ENCODE measurements around the gene TBKBP1. TPM values are rescaled to one million over a fixed set of nuclear protein-coding genes. Genes with fewer than 3 reads are reported as not detected.

The TBKBP1 gene
- polyA plus RNA-seq, 3 donors, result 20.0 to 22.5 (median 22.0) TPM

- DNase-seq (ENCODE audit: low read depth in 3 of 3, low spot score in 2 of 3), result no peak
These were observed 63.4 kb downstream of the TBKBP1 start for GRCh38 chr17:47757386-47757785.

- no peak for DNase-seq (ENCODE audit: low read depth in 3 of 3, low spot score in 2 of 3)
These were observed 66.6 kb downstream of the TBKBP1 start for GRCh38 chr17:47760409-47761140.

Other genes starting within 250 kb of the TBKBP1 start
- 100 to 1,000 TPM; 137 to 150 (median 138) TPM for gene NPEPPS, start 163.1 kb upstream of the TBKBP1 start, polyA plus RNA-seq (ENCODE audit: insufficient read length in 3 of 3)
- 100 to 1,000 TPM; 264 to 297 (median 270) TPM for gene KPNB1, start 44.2 kb upstream of the TBKBP1 start, polyA plus RNA-seq (ENCODE audit: insufficient read length in 3 of 3)
- gene TBX21, start 39.1 kb downstream of the TBKBP1 start, polyA plus RNA-seq (ENCODE audit: insufficient read length in 3 of 3), result under 1 TPM; 0.10 to 0.17 (median 0.13) TPM
- 10 to 100 TPM in 2 of 3 donors, 1 to 10 TPM in 1; 9.3 to 12.3 (median 11.7) TPM for gene OSBPL7, start 127.6 kb downstream of the TBKBP1 start, polyA plus RNA-seq (ENCODE audit: insufficient read length in 3 of 3)
- 10 to 100 TPM; 55.6 to 57.8 (median 55.8) TPM for gene MRPL10, start 137.4 kb downstream of the TBKBP1 start, polyA plus RNA-seq (ENCODE audit: insufficient read length in 3 of 3)
- gene LRRC46, start 137.5 kb downstream of the TBKBP1 start, polyA plus RNA-seq (ENCODE audit: insufficient read length in 3 of 3), result 1 to 10 TPM; 2.4 to 2.8 (median 2.4) TPM
- 10 to 100 TPM; 40.6 to 61.8 (median 55.4) TPM for gene SCRN2, start 147.1 kb downstream of the TBKBP1 start, polyA plus RNA-seq (ENCODE audit: insufficient read length in 3 of 3)
- 1 to 10 TPM; 2.4 to 2.9 (median 2.6) TPM for gene SP6, start 157.0 kb downstream of the TBKBP1 start, polyA plus RNA-seq (ENCODE audit: insufficient read length in 3 of 3)
- 10 to 100 TPM; 20.1 to 21.7 (median 20.7) TPM for gene SP2, start 202.1 kb downstream of the TBKBP1 start, polyA plus RNA-seq (ENCODE audit: insufficient read length in 3 of 3)
- gene PNPO, start 247.4 kb downstream of the TBKBP1 start, polyA plus RNA-seq (ENCODE audit: insufficient read length in 3 of 3), result 10 to 100 TPM; 17.5 to 20.2 (median 19.6) TPM